Measurements from ENCODE around the gene SLC25A41. TPM values are rescaled to one million over a fixed set of nuclear protein-coding genes. Genes with fewer than 3 reads are reported as not detected.

Gene SLC25A41
- total and polyA plus RNA-seq, 2 of the 8 experiments (the other 6 are each of a cell fraction or from before 2014, with no cell fraction given), result 0.50 TPM; not detected in 1

DNA sequence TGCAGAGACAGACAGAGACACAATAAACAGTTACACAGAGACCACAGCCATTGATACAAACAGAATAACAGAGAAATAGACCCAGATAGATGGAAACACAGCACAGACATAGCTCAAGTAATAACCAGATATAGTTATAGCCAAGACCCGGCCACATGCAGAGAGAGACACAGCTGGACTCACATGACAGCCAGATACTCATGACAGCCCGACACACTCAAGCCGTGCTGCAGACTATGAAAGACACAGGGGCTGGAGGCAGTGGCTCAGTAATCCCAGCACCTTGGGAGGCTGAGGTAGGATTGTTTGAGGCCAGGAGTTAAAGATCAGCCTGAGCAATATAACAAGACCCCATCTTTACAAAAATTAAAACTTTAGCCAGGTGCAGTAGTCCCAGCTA, 49.7 kb upstream of the SLC25A41 start:
- Histone ChIP-seq H3K4ac (replicated peaks; ENCODE audit: insufficient read length, low read depth, low read length) (no peak overlapping the region), H4K8ac (ENCODE audit: extremely low read depth, insufficient read depth, low read length) (no peak overlapping the region; the same call in 1 of the 2 replicates), H3K56ac (replicated peaks; ENCODE audit: insufficient read length, low read depth, low read length) (no peak overlapping the region), H2BK12ac (ENCODE audit: low read depth, low read length) (no peak overlapping the region), H2BK20ac (ENCODE audit: low read length) (no peak overlapping the region), H2BK15ac (ENCODE audit: low read length) (no peak overlapping the region), H3K9ac (replicated peaks in 1 of 4; ENCODE audit: extremely low read depth in 1 of 4, low read depth in 3 of 4, low read length in 3 of 4) (no peak overlapping the region), H3K27ac (ENCODE audit: low read depth, low read length) (no peak overlapping the region), H2BK120ac (replicated peaks; ENCODE audit: low read depth, low read length) (no peak overlapping the region), H3K23ac (ENCODE audit: insufficient read length) (no peak overlapping the region), H3K18ac (ENCODE audit: extremely low read depth, low read length) (no peak overlapping the region), H4K91ac (replicated peaks; ENCODE audit: insufficient read length, low read length) (no peak overlapping the region), H3K4me3 (ENCODE audit: extremely low read depth in 1 of 4, insufficient read depth in 2 of 4, low read depth in 3 of 4, low read length in 4 of 4) (no peak overlapping the region), H3K79me2 (ENCODE audit: control insufficient read depth in 1 of 2, insufficient read depth in 2 of 2, low read length in 2 of 2) (no peaks in the 10 kb centered on the region), H4K20me1 (replicated peaks in 1 of 2; ENCODE audit: control insufficient read depth in 1 of 2, insufficient read depth in 2 of 2, low read length in 2 of 2) (peaks cover 0 to 3% of the 10 kb centered on the region in 2 experiments), H3K36me3 (ENCODE audit: control insufficient read depth in 2 of 4, insufficient read depth in 4 of 4, low read length in 3 of 4) (no peaks in the 10 kb centered on the region), H2AK5ac (ENCODE audit: low read depth, low read length) (no peak overlapping the region), H2AFZ (ENCODE audit: low read length) (no peak overlapping the region), H3K79me1 (ENCODE audit: low read depth, low read length) (no peaks in the 10 kb centered on the region), H3K23me2 (ENCODE audit: low read depth, low read length) (0 out of 2 replicates have a peak, but pooled peaks cover 2% of the 10 kb centered on the region), H3K14ac (ENCODE audit: insufficient read length) (no peak overlapping the region), H3K9me3 (ENCODE audit: insufficient read depth in 2 of 2, low read depth in 1 of 2, low read length in 1 of 2) (no peaks in the 10 kb centered on the region), H2BK5ac (ENCODE audit: low read depth, low read length) (no peak overlapping the region), H4K5ac (ENCODE audit: insufficient read length, low read depth, low read length) (no peak overlapping the region), H3K4me2 (ENCODE audit: insufficient read depth in 1 of 2, low read depth in 2 of 2, low read length in 2 of 2) (no peak overlapping the region), H3K4me1 (replicated peaks in 1 of 4; ENCODE audit: control insufficient read depth in 3 of 4, insufficient read depth in 4 of 4, low read length in 3 of 4) (peaks cover 0 to 7% (median 4%) of the 10 kb centered on the region in 4 experiments; a peak in 5 of 7 replicates), H3K27me3 (replicated peaks in 1 of 4; ENCODE audit: control insufficient read depth in 3 of 4, extremely low read depth in 1 of 4, insufficient read depth in 3 of 4, low read length in 3 of 4) (no peaks in the 10 kb centered on the region; a peak in 1 of 7 replicates)
- FAIRE-seq (no peak), DNase-seq (ENCODE audit: low read depth in 1 of 2, low spot score in 2 of 2) (no peak)
- CTCF ChIA-PET (ENCODE audit: partially characterized antibody), result interaction anchor here (1.7 to 3.8 kb wide), 4 partner anchors 9 to 67 kb away, joined by 4 to 30 read pairs (median 22); partner anchors contain the start of gene TUBB4A
- POLR2A ChIA-PET (ENCODE audit: partially characterized antibody), result interaction anchor here (0.7 kb wide), 1 partner anchor 8 kb away, joined by 3 read pairs; no protein-coding TSS in a partner anchor
- WGBS, 2 experiments (ENCODE audit: extremely low coverage in 1 of 2, insufficient coverage in 1 of 2, insufficient read length in 1 of 2, insufficient replicate concordance in 2 of 2, low coverage in 1 of 2, low lambda C conversion rate in 2 of 2, missing lambda C conversion rate in 1 of 2), result 84% methylated on average over 3 of the region's 3 CpGs; no CpG with 5 or more reads in 1 of the 2 experiments
- TF ChIP-seq TAF1 (IDR thresholded peaks at IDR 0.05; ENCODE audit: low read depth, low read length) (no peak), RXRA (IDR thresholded peaks at IDR 0.05; ENCODE audit: insufficient read depth, low read depth, low read length) (no peak), NRF1 (IDR thresholded peaks at IDR 0.05; ENCODE audit: low read depth, low read length) (no peak), JUN (IDR thresholded peaks at IDR 0.05; ENCODE audit: low read depth, low read length) (no peak), GABPA (IDR thresholded peaks at IDR 0.05; ENCODE audit: borderline replicate concordance, insufficient read depth, low read length) (no peak), SP4 (IDR thresholded peaks at IDR 0.05; ENCODE audit: low read length) (no peak), SP2 (IDR thresholded peaks at IDR 0.05; ENCODE audit: low read length) (no peak), NANOG (IDR thresholded peaks at IDR 0.05; ENCODE audit: insufficient read depth, low read depth, low read length, poor library complexity, severe bottlenecking) (no peak), BACH1 (IDR thresholded peaks at IDR 0.05; ENCODE audit: low read length) (no peak), KDM1A (IDR thresholded peaks at IDR 0.05; ENCODE audit: borderline replicate concordance, low read length) (no peak), ZNF274 (IDR thresholded peaks at IDR 0.05; ENCODE audit: borderline replicate concordance, extremely low read depth, low read length) (no peak), POLR2AphosphoS5 (IDR thresholded peaks at IDR 0.05; ENCODE audit: low read depth, low read length) (no peak), RBBP5 (IDR thresholded peaks at IDR 0.05; ENCODE audit: borderline replicate concordance, low read depth, low read length) (no peak), KDM5A (IDR thresholded peaks at IDR 0.05; ENCODE audit: low read length) (no peak), HDAC6 (IDR thresholded peaks at IDR 0.05; ENCODE audit: low read depth, low read length) (no peak)

Measured in H1 (cell line).